HG03139 (cell line): ENCODE measurements around the gene HERC4.
"Not testable (repeated sequence)": the region's sequence is repeated elsewhere in the genome, so short reads cannot be mapped to it uniquely, and the experiment has no call there.

ENCODE experiments used
- ATAC-seq: cut with Tn5 transposase; IDR thresholded peaks from one replicate; pipeline ENCODE4 v1.9.1; 2021; ENCODE audit not compliant: unreplicated experiment

HERC4 gene

DNA sequence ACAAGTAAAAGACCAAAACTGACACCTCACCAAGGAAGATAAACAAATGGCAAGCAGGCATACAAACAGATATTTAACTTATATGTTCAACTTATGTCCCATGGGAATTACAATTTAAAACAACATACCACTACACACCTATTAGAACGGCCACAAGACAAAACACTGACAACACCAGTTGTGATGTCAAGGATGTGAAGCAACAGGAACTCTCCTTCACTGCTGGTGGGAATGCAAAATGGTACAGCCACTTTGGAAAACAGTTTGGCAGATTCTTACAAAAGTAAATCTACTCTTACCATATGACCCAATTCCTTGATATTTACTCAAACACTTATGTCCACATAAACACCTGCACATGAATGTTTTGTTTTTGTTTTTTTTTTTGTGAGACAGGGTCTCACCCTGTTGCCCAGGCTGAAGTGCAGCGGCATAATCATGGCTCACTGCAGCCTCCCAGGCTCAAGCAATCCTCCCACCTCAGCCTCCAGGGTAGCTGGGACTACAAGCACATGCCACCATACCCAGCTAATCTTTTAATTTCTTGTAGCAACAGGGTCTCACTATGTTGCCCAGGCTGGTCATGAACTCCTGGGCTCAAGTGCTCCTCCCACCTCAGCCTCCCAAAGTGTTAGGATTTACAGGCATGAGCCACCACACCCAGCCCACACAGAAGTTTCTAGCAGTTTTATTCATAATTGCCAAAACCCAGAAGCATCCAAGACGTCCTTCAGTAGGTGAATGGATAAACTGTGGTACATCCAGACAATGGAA, 27.3 kb downstream of the HERC4 start:
- ATAC-seq = no peak

DNA sequence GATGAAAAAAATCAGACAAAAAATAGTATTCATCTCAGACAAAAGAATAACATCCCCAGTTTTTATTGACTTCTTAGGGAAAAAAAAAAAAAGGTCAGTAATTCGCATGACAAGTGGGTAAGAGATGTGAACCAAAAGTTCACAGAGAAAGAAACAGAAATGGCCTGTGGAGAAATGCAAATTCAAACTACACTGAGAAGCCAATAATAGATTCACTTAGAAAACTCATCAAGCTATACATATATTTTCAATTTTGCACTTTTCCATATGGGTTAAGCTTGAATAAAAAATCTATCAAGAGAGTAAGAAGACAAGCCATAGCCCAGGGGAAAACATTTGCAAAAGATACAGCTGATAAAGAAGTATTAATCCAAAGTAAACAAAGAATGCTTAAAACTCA, 28.0 kb downstream of the HERC4 start:
- ATAC-seq = no peak

DNA sequence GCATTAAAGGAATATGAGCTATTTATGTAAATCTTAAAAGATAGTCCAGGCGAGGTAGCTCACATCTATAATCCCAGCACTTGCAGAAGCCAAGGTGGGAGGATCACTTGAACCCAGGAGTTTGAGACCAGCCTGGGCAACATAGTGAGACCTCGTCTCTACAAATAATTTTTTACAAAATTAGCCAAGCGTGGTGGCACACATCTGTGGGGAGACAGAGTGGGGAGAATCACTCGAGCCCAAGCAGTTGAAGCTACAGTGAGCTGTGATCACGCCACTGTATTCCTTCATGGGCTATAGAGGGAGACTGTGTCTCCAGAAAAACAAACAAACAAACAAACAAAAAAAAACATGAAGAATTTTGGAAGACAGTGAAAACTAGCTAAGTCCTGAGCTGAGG, 28.4 kb downstream of the HERC4 start:
- peak; percentile 46 for ATAC-seq

DNA sequence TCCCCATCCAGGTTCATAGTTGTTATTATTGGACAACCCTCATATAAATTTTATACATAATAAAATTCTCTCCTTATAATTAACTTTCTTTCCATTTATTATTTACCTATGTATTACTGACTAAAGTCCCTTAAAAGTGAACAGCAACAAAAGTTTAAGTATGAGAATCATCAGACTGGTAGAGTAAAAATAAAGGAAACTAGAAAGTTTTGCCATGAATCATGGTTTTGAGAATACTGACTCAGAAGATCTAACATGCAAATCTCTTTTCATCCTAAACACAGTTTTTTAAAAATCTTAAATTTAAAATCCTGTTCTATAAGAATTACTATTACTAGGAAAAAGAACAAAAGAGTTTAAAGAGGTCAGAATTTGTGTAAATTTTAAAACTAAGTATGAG, 32.1 kb downstream of the HERC4 start:
- ATAC-seq = no peak

DNA sequence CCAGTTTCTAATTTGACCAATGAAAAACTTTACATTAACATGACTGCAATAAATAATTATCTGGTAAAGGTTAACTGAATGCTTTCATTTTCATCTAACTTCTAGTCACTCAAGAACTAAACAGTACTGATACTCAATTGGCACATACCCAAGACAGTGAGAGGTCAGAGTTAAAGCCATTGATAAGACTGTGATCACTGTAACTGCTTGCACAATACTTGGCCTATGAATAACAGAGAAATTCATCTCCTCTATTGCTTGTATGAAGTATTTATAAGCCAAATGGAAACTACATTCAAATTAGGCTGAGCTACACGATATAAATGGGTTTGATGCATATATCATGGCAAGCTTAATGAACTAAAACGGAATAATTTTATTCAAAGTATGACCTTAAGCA, 43.0 kb downstream of the HERC4 start:
- ATAC-seq = no peak

DNA sequence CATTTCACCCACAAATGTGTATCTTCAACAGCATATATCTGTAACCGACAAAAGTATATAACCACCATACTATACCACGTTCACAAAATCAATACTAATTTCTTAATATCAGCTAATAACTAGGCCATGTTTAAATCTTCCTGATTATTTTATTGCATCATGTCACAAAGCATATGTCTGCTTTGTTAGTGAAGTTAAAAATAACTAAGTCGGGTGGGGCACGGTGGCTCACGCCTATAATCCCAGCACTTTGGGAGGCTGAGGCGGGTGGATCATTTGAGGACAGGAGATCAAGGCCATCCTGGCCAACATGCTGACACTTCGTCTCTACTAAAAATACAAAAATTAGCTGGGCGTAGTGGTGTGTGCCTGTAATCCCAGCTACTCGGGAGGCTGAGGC, 47.7 kb downstream of the HERC4 start:
- no peak for ATAC-seq

DNA sequence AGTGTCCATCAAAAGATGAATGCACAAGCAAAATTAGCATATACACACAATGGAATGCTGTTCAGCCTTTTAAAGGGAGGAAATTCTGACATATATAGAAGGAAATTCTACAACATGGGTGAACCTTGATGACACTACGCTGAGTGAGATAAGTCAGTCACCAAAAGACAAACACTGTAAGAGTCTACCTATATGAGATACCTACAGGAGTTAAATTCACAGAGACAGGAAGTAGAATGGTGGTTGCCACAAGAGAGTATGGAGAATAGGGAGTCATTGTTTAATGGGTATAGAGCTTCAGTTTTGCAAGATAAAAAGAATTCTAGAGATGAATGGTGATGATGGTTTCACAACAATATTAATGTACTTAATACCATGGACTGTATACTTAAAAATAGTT, 51.8 kb downstream of the HERC4 start:
- no peak for ATAC-seq

DNA sequence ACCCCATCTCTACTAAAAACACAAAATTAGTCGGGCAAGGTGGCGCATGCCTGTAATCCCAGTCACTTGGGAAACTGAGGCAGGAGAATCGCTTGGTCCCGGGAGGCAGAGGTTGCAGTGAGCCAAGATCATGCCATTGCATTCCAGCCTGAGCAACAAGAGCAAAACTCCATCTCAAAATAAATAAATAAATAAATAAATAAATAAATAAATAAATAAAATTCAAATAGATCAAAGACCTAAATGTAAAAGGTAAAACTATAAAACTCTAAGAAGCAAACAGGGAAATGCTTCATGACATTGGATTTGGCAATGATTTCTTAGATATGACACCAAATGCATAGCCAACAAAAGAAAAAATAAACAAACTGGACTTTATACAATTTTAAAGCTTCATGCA, 52.8 kb downstream of the HERC4 start:
- ATAC-seq = not testable (repeated sequence)

DNA sequence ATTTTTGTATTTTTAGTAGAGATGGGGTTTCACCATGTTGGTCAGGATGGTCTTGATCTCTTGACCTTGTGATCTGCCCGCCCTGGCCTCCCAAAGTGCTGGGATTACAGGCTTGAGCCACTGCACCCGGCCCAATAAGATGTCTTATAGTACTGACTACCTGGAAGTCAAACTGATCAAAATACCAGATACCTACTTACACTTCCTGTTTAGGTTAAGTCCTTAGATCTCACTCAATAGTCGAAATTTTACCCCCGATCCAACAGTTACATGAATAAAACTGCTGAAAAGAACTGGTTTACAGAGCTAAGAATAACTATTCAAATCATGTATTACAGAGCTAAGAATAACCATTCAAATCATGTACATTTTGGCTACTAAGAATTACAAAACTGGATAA, 58.6 kb downstream of the HERC4 start:
- not testable (repeated sequence) for ATAC-seq

DNA sequence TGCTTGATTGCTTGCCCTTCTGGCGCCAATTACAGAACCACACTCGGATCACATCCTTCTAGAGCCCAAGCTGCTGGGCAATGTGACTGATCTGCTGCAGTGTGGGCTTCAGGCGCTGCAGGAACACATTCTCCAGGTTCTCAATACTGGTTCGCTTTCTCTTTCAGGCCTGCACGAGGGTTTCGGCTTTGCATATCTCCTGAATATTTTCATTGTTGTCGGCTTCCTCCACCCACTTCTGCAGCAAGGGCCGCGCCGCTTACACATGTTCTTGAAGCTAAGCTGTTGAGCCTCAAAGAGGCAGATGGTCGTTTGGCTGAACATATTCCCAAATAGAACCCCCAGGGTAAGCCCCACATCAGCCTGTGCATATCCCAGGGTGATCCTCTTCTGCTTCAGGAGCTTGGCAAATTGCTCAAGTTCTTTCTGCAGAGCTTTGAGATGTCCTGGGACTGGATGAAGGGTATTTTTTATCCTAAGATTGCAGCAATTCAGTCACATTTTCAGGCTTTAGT, 64.6 kb downstream of the HERC4 start:
- ATAC-seq = no peak

DNA sequence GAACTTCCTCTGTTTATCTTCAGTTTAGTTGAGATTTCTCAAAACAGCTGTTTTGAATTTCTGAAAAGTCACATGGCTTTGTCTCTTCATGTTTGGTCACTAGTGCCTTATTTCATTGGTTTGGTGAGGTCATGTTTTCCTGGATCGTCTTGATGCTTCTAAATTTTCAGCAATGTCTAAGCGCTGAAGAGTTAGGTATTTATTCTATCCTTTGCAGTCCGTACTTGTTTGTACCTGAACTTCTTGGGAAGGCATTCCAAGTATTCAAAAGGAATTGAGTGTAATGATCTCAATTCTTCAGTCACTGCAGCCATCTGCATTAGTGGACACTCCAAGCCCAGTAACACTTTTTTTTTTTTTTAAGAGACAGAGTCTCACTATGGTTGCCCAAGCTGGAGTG, 67.7 kb downstream of the HERC4 start:
- ATAC-seq = no peak

DNA sequence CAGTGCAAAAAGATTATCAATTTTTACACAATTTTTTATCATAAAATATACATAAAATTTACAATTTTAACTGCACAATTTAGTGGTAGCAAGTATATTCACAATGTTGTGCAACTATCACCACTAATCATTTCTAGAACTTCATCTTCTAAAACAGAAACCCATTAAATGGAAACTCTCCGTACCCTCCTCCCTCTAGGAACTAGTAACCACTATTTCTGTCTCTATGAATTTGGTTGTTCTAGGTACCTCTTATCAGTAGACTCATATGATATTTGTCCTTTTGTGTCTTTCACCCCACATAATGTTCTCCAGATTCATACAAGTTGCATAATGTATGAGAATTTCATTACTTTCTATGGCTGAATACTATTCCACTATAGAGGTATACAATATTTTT, 73.5 kb downstream of the HERC4 start:
- ATAC-seq = no peak

DNA sequence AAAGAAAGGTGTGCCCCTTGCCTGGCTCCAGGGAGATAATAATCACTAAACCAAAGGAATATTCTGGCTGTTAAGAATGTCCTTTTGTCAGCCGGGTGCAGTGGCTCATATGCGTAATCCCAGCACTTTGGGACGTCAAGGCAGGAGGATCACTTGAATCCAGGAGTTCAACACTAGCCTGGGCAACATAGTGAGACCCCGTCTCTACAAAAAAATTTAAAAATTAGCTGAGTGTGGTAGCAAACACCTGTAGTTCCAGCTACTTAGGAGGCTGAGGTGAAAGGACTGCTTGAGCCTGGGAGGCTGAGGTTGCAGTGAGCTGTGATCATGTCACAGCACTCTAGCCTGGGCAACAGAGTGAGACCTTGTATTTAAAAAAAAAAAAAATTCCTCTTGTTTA, 74.1 kb downstream of the HERC4 start:
- no peak for ATAC-seq

DNA sequence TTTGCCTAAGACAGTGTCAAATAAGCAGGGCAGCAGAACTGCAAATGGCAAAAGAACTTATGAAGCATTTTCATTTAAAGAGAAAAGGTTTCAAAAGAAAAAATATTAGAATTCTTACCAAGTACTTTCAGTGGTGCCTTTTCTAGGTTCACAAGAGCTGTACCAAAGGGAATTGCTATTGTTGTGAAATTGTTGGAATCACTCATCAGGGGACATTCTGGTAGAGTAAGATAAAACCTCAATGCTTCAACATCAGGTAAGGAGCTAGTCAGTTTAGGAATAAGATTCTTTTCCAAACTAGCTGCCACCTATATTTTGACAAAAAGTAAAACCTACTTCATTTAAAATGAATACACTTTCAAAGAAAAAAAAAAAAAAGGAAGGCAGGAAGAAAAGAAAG, 85.0 kb downstream of the HERC4 start:
- no peak for ATAC-seq

DNA sequence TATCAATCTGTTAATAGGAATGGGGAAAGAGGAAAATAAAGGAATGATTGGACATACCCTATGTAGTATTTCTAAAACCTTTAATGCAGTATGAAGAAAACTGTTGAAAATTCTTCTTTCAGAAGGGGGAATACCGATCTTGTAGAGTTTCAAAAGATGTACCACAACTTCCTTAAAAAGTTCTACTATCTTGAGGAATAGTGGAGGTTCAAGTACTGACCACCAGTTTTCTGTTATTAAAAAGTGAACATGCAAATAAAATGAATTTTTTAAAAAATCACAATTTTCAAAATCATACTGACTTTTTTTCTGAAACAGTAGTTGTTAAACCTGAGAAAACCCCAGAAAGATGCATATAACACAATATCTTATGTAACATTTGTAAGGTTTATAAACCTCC, 86.5 kb downstream of the HERC4 start:
- ATAC-seq = no peak

DNA sequence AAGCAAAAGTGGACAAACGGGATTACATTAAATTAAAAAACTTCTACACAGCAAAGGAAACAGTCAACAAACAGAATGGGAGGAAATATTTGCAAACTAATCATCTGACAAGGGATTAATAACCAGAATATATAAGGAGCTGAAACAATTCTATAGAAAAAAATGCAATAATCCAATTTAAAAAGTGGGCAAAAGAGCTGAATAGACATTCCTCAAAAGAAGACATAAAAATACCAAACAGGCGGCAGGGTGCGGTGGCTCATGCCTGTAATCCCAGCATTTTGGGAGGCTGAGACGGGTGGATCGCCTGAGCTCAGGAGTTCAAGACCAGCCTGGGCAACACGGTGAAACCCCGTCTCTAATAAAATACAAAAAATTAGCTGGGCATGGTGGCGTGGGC, 92.5 kb downstream of the HERC4 start:
- not testable (repeated sequence) for ATAC-seq

DNA sequence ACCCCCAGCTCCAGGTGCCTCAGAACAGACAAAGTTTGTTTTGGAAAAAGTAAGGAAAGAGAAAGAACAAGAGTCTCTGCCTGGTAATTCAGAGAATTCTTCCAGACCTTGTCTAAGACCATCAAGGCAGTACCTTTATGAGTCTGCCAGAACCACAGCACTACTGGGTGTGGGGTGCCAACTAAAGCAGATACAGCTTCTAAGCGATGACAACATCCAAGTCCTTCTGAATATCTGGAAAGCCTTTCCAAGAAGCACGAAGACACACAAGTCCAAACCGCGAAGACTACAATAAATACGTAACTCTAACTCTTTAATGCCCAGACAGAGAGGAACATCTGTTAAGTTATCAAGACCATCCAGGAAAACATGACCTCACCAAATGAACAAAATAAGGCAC, 96.3 kb downstream of the HERC4 start:
- no peak for ATAC-seq

DNA sequence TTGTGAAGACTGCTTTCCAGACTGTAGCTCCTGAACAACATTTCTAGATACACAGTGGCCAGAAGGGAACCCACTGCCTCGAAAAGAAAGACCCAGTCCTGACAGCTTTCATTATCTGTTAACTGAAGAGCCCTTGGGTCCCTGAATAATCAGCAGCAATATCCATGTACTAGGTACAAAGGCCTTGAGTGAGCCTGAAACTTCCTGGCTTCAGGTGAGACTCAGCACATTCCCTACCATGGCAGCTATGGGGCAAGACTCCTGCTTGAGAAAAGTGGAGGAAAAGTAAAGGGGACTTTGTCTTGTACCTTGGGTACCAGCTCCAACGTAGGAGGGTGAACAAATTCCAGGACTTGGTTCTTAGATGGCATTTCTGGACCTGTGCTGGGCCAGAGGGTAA, 97.8 kb downstream of the HERC4 start:
- ATAC-seq = no peak

DNA sequence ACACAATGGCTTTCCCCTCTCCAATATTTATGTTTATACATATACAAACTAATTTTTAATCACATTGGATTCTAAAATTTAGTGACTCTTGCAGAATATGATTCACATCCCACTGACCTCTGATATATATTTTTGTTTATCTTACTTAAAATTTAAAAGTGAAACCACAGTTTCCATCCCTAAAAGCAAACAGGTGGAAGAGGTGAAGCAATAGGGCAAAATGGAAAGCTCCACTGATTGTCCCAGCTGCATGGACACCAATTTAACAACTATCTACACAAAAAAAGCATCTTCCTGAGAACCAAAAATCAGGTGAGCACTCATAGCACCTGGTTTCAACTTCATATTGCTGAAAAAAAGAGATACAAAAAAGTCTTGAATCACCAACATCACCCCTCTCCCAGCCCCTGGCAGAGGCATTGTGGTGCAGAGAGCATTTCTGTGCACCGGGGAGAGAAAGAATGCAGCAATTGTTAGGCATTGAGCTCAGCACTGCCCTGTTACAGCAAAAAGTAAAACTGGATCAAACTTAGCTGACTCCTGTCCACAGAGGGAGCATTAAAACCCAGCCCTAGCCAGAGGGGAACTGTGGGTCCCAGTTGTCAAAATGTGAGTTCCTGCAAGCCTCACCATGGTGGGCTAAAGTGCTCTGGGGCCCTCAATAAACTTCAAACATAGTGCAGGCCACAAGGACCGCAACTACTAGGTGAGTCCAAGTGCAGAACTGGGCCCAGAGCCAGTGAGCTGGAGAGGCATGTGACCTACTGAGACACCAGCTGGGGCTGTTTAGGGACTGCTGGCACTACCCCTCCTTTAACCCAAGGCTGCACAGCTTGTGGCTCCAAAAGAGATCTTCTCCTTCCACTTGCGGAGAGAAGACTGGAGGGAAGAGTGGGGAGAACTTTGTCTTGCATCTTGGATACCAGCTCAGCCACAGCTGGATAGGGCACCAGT, 98.5 kb downstream of the HERC4 start:
- ATAC-seq = no peak

DNA sequence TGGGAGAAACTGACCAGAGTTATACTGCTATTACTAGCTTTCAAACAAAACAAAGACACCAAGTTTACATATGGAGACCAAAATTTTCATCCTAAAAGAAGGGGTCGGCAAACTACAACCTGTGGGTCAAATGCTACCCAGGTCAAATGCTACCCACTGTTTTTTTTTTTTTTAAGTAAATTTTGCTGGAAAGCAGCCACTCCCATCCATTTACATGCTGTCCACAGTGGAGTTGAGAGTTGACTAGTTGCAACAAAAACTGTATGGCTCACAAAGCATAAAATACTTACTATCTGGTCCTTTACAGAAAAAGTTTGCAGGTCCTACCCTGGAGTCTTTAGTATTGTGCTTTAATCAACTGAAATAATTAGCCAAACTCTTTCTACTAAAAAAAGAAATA, 99.2 kb downstream of the HERC4 start:
- ATAC-seq = no peak

DNA sequence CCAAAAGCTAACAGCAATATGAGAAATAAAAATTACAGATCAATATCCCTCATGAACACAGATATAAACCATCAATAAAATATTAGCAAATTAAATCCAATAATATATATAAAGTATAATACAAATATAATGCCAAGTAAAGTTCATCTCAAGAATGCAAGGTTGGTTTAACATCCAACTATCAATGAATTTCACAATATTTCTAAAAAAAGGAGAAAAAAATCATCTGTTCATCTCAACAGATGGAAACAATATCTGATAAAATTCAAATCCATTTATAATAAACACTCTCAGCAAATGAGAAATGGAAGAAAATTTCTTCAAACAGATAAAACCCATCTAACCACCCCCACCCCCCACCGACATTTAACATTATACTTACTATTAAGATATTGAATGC, 103.8 kb downstream of the HERC4 start:
- no peak for ATAC-seq

DNA sequence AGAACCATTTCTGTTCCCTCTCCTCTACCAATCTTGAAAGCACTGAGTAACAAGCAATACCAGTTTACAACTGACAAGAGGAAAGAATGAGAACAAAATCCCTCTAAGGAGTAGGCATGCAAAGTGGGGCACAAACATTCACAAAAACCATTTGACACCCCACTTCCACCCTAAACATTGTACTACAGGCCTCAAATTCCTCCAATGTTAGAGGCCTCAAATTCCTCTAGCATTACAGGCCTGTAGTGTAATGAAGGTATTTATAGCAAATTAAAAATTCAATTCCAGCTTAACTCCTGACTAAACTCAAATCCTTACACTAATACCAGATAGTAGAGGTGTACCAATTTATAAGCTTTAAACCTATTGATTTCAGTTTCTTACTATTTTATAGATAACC, 105.2 kb downstream of the HERC4 start:
- ATAC-seq = no peak
